Loucy (cell line): Measurements from ENCODE around the gene SMIM14.

Source experiments
- CTCF ChIP-seq: fragments of 200-600 bp; sonication (generic); conservative IDR thresholded peaks from 2 replicates; pipeline ENCODE4 v1.5.1; 2014; ENCODE audit warnings: mild to moderate bottlenecking, antibody characterized with exemption, low read length
- EZH2phosphoT487 ChIP-seq: fragments of 200-600 bp; IDR thresholded peaks from 2 replicates; pipeline ENCODE4 v1.6.1; 2018; ENCODE audit warnings: antibody characterized with exemption, mild to moderate bottlenecking, moderate library complexity, borderline replicate concordance

- no peak for TF ChIP-seq EZH2phosphoT487
- no peak for TF ChIP-seq CTCF
These were observed 47.4 kb downstream of the SMIM14 start for GRCh38 chr4:39591290-39591689.
